Thyroid gland (tissue), 4 donors: ENCODE measurements around the gene UBE2QL1. TPM values are rescaled to one million over a fixed set of nuclear protein-coding genes. Genes with fewer than 3 reads are reported as not detected.
A peak's percentile ranks its signal among the peaks of the same experiment; 100 is the strongest.

Experiments used
- DNase-seq, 2 donors: peaks; one replicate each; pipeline ENCODE4 v3.0.0-alpha.2; 2019
- H3K27ac ChIP-seq, 3 donors: fragments of 200-600 bp; sonication (generic); 1 replicate in 2 of 3; 2 replicates in 1 of 3; pipeline ENCODE4 v1.5.1; 2016 to 2019; ENCODE audit warnings: mild to moderate bottlenecking in 1 of 3, moderate library complexity in 1 of 3
- H3K27me3 ChIP-seq: fragments of 200-600 bp; sonication (generic); one replicate; pipeline ENCODE4 v1.5.1; 2019
- H3K36me3 ChIP-seq, 2 donors: fragments of 200-600 bp; sonication (generic); one replicate each; pipeline ENCODE4 v1.5.1; 2016 to 2019
- H3K4me1 ChIP-seq, 2 donors: fragments of 200-600 bp; sonication (generic); one replicate each; pipeline ENCODE4 v1.5.1; 2017 to 2019
- H3K4me3 ChIP-seq, 3 donors: fragments of 200-600 bp; sonication (generic); replicated peaks in 1 of 3; 1 replicate in 2 of 3; 2 replicates in 1 of 3; pipeline ENCODE4 v1.5.1; 2016; ENCODE audit warnings: mild to moderate bottlenecking in 1 of 3
- H3K9me3 ChIP-seq: fragments of 200-600 bp; sonication (generic); one replicate; pipeline ENCODE4 v1.5.1; 2017
- POLR2A ChIP-seq, 2 donors: fragments of 450-650 bp; IDR thresholded peaks; one replicate each; pipeline ENCODE4 v1.6.1; 2017; ENCODE audit warnings: antibody characterized with exemption in 2 of 2, mild to moderate bottlenecking in 2 of 2, moderate library complexity in 1 of 2
- WGBS, 2 donors: methylation state at CpG; one replicate each; pipeline ENCODE4 v1.1.5; 2017; 5-methylcytosine and 5-hydroxymethylcytosine counted together
- intact Hi-C: fragments of 100-400 bp; cut with DNase I; formaldehyde crosslinking; loops from one replicate; pipeline ENCODE4 v1.15.1; 2023
- total RNA-seq, 4 donors: library from RNA; depleted of rRNA; stranded (reverse); fragments of >200 nt; gene quantifications; one replicate each; pipeline ENCODE4 v1.2.3, GENCODE V29; 2016
- TF ChIP-seq, protein P1 (sequence below), 6 experiments: fragments of 200-600 bp in 3 of 6; fragments of 450-650 bp in 3 of 6; sonication (generic) in 3 of 6; IDR thresholded peaks; one replicate each; pipeline ENCODE4 v1.5.1; 2016 to 2019; ENCODE audit warnings: antibody characterized with exemption in 6 of 6, mild to moderate bottlenecking in 2 of 6, inconsistent platforms in 1 of 6, moderate library complexity in 1 of 6

Gene UBE2QL1
- total RNA-seq, 4 donors from 2014 or later, result 2.0 to 4.0 (median 2.6) TPM

DNA sequence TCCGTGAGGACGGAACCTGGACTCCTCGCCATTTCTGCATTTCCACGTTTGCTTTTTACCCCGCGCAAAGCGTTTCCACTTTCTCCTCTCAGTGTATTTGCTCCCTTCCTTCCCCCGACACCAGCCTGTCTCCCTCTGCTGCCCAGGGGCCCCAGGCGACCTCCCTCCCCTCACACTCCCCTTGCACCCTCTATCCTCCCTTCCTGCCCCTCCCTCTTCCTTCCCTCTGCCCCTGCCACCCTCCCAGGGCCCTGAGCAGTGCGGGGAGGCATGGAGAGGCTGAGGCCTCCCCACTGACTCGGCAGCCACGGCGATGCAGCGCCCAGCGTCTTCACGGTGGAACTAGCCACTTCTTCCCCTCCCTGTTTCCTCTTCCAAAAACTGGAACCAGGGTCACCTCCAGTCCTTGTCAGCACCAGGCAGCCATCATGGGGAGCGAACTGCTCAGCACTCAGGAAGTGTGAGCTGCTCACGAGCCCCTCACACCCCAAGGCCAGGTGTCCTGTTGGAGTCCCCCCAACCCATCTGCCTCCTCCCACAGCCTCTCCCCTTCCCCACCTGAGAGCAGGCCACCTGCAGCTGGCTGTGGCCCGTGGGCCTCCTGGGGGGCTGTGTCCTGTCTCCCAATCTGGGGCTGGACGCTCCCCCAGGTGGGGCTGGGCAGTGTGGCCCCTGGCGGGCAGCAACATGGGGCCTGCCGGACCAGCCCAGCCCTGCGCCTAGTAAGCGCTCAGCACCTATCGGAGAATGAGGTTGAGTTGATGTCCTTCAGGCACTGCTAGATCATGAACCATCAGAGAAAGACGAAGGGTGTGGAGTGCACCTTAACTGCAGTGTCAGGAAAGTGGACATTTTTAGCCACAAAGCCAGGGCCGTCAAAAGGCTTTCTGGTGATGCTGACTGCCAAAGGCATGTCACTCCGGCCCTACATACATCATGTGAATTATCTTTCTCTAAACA is 17.5 kb downstream of the UBE2QL1 start:
- 75 to 76% methylated on average over 24 to 27 of the region's 28 CpGs for WGBS, 2 donors
- Histone ChIP-seq H3K4me3 (no peak overlapping the region), H3K4me1 (peaks cover 0 to under 1% of the 10 kb centered on the region in 2 donors), H3K9me3 (no peaks in the 10 kb centered on the region), H3K27me3 (no peaks in the 10 kb centered on the region), H3K36me3 (no peaks in the 10 kb centered on the region), H3K27ac (no peak overlapping the region)
- DNase-seq, result no peak
- no peak for TF ChIP-seq POLR2A (IDR thresholded peaks at IDR 0.05)
- TF ChIP-seq, protein P1, sequence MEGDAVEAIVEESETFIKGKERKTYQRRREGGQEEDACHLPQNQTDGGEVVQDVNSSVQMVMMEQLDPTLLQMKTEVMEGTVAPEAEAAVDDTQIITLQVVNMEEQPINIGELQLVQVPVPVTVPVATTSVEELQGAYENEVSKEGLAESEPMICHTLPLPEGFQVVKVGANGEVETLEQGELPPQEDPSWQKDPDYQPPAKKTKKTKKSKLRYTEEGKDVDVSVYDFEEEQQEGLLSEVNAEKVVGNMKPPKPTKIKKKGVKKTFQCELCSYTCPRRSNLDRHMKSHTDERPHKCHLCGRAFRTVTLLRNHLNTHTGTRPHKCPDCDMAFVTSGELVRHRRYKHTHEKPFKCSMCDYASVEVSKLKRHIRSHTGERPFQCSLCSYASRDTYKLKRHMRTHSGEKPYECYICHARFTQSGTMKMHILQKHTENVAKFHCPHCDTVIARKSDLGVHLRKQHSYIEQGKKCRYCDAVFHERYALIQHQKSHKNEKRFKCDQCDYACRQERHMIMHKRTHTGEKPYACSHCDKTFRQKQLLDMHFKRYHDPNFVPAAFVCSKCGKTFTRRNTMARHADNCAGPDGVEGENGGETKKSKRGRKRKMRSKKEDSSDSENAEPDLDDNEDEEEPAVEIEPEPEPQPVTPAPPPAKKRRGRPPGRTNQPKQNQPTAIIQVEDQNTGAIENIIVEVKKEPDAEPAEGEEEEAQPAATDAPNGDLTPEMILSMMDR (IDR thresholded peaks at IDR 0.05), result no peak
- intact Hi-C loops, result no loop called here

DNA sequence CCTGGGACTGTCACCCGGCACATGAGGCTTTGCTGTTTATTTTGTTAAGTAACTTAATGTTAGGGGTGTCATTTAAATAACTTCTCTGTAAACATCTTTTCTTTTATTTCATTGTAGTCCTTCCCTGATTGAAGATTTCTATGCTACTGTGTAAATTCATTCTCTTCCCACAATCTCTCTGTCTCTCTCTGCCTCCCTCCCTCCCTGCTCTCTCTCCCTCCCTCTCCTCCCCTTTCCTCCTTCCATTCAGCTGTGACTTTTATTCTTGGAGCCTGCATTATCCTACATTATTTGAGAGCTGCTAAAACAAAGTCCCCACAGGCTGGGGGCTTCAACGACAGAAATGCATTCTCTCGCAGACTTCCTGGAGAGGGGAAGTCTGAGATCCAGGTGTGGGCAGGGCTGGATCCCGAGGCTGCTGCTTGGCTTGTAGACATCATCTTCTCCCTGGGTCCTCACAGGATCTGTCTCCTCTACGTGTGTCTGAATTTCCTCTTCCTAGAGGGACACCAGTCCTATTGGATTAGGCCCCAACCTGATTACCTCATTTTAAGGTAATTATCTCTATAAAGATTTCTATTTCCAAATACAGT is 18.4 kb downstream of the UBE2QL1 start:
- no peak overlapping the region for H3K4me3 ChIP-seq
- WGBS, 2 donors, result 43 to 50% methylated on average over 5 of the region's 5 CpGs
- intact Hi-C loops, result no loop called here

DNA sequence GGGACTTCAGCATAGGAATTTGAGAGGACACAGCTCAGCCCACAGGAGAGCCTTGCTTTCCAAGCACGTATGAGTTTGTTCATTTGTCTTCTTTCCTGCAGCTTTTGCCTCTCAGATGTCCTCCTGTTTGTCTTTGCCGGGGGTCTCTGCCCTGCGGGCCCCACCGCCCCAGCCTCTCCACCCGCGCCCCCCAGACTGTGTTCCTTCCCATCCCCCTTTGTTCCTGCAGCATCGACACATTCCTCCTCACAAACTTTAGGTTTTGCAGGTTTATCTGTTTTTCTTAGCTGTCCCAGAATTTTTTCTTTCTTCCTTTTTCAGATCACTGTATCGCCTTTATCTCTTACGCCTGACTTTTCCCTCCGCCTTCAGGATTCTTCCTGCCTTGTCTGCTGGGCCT is 18.9 kb downstream of the UBE2QL1 start:
- intact Hi-C loops, result no loop called here
- no peak for DNase-seq
- no peak overlapping the region for H3K27ac ChIP-seq
- no peaks in the 10 kb centered on the region for H3K27me3 ChIP-seq
- TF ChIP-seq, protein P1 (IDR thresholded peaks at IDR 0.05), result no peak
- TF ChIP-seq POLR2A (IDR thresholded peaks at IDR 0.05), result no peak
- H3K36me3 ChIP-seq, result no peaks in the 10 kb centered on the region
- H3K9me3 ChIP-seq, result no peaks in the 10 kb centered on the region
- WGBS, 2 donors, result 62 to 65% methylated on average over 10 of the region's 10 CpGs
- H3K4me3 ChIP-seq, result no peak overlapping the region
- no peaks in the 10 kb centered on the region for H3K4me1 ChIP-seq

More for the DNA sequence above, 18.4 kb downstream of the UBE2QL1 start:
- Histone ChIP-seq H3K36me3 (no peaks in the 10 kb centered on the region), H3K4me1 (no peaks in the 10 kb centered on the region), H3K27me3 (no peaks in the 10 kb centered on the region), H3K27ac (no peak overlapping the region), H3K9me3 (no peaks in the 10 kb centered on the region)
- TF ChIP-seq POLR2A (IDR thresholded peaks at IDR 0.05), result no peak
- no peak for DNase-seq

DNA sequence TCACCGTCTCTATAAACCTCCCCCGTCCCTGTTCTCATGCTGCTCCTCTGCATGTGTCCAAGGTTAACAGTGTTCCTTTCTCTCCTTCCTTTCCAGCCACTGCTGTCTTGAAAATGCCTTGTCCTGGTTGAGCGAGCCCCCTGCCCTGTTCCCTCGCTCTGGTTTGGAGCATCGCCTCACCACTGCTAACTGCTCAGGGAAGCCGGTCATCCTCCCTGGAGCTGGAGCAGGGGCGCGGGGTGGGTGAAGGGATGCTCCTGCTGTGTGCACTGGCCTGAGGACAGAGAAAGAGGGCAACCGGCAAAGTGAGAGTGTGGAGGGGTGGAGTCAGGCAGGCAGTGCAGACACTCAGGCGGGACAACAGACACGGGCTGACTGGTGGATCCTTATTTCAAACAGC is 19.4 kb downstream of the UBE2QL1 start:
- WGBS, 2 donors, result 25 to 32% methylated on average over 11 of the region's 11 CpGs
- intact Hi-C loops, result no loop called here
- H3K9me3 ChIP-seq, result no peaks in the 10 kb centered on the region
- H3K27ac ChIP-seq, result no peak overlapping the region
- TF ChIP-seq, protein P1 (IDR thresholded peaks at IDR 0.05), result no peak
- no peak for TF ChIP-seq POLR2A (IDR thresholded peaks at IDR 0.05)
- no peak overlapping the region for H3K4me3 ChIP-seq
- peak in 1 of 2 donors; percentile 17 for DNase-seq
- H3K4me1 ChIP-seq, result no peaks in the 10 kb centered on the region
- H3K36me3 ChIP-seq, result no peaks in the 10 kb centered on the region
- no peaks in the 10 kb centered on the region for H3K27me3 ChIP-seq

DNA sequence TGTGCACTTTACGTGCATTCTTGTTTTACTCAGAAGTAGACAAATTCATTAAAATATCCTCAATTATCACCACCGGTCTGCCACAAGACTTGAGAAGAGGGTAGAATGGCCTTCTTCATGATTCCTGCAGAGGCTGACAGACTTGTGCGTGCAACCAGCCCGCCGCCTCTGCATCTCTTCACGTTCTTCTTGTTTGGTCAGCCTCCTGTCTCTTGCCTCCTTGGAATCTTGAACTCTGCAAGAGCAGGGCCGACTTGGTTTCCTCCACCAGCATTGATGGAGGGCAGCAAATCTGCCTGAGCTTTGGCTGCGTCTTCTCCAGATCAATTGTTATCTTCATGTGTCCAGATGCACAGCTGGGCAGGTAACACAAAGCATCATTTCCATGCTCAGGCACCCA is 20.2 kb downstream of the UBE2QL1 start:
- intact Hi-C loops, result no loop called here
- H3K27me3 ChIP-seq, result no peaks in the 10 kb centered on the region
- no peak for DNase-seq
- no peaks in the 10 kb centered on the region for H3K9me3 ChIP-seq
- no peaks in the 10 kb centered on the region for H3K4me1 ChIP-seq
- H3K4me3 ChIP-seq, result no peak overlapping the region
- no peaks in the 10 kb centered on the region for H3K36me3 ChIP-seq
- TF ChIP-seq, protein P1 (IDR thresholded peaks at IDR 0.05), result no peak
- TF ChIP-seq POLR2A (IDR thresholded peaks at IDR 0.05), result no peak
- no peak overlapping the region for H3K27ac ChIP-seq
- WGBS, 2 donors, result 83 to 85% methylated on average over 8 of the region's 8 CpGs
